ENCODE results near the gene FAM229B.

Gene FAM229B

GRCh38 chr6:112148103-112148502 is 60.7 kb downstream of the FAM229B start:
- Histone ChIP-seq H3K9me3 (replicated peaks; ENCODE audit: insufficient read depth, low read length) (no peaks in the 10 kb centered on the region), H3K36me3 (replicated peaks; ENCODE audit: insufficient read depth, low read length) (no peaks in the 10 kb centered on the region), H3K9ac (ENCODE audit: low read length) (no peak overlapping the region), H3K4me3 (ENCODE audit: low read length) (no peak overlapping the region), H3K79me2 (ENCODE audit: low read length) (no peaks in the 10 kb centered on the region), H3K4me2 (ENCODE audit: low read depth, low read length) (no peak overlapping the region), H3K4me1 (ENCODE audit: low read length) (no peaks in the 10 kb centered on the region), H3K27me3 (replicated peaks; ENCODE audit: insufficient read depth, low read length) (no peaks in the 10 kb centered on the region), H3K27ac (ENCODE audit: low read length) (no peak overlapping the region), H4K20me1 (ENCODE audit: insufficient read depth, low read length) (no peaks in the 10 kb centered on the region), H2AFZ (ENCODE audit: low read length) (no peak overlapping the region), H3F3A (ENCODE audit: insufficient read depth, low read length) (no peaks in the 10 kb centered on the region), H3K9me2 (replicated peaks; ENCODE audit: insufficient read depth, low read length) (no peaks in the 10 kb centered on the region)
- TF ChIP-seq EZH2 (optimal IDR thresholded peaks at IDR 0.05; ENCODE audit: low read depth, low read length), result no peak
- no peak for TF ChIP-seq EZH2phosphoT487 (IDR thresholded peaks at IDR 0.05; ENCODE audit: low read length)
- TF ChIP-seq CTCF (IDR thresholded peaks at IDR 0.05; ENCODE audit: low read length), result no peak
- no peak for DNase-seq

- no peaks in the 10 kb centered on the region for H3F3A ChIP-seq (ENCODE audit: insufficient read depth, low read length)
- no peak for DNase-seq
- H3K27me3 ChIP-seq (replicated peaks; ENCODE audit: insufficient read depth, low read length), result no peaks in the 10 kb centered on the region
- H3K4me1 ChIP-seq (ENCODE audit: low read length), result no peaks in the 10 kb centered on the region
- H3K79me2 ChIP-seq (ENCODE audit: low read length), result no peaks in the 10 kb centered on the region
- no peak overlapping the region for H3K4me3 ChIP-seq (ENCODE audit: low read length)
- no peaks in the 10 kb centered on the region for H4K20me1 ChIP-seq (ENCODE audit: insufficient read depth, low read length)
- no peaks in the 10 kb centered on the region for H3K9me2 ChIP-seq (replicated peaks; ENCODE audit: insufficient read depth, low read length)
- TF ChIP-seq EZH2 (optimal IDR thresholded peaks at IDR 0.05; ENCODE audit: low read depth, low read length) (no peak), EZH2phosphoT487 (IDR thresholded peaks at IDR 0.05; ENCODE audit: low read length) (no peak), CTCF (IDR thresholded peaks at IDR 0.05; ENCODE audit: low read length) (no peak)
- H2AFZ ChIP-seq (ENCODE audit: low read length), result no peak overlapping the region
- H3K4me2 ChIP-seq (ENCODE audit: low read depth, low read length), result no peak overlapping the region
- H3K9me3 ChIP-seq (replicated peaks; ENCODE audit: insufficient read depth, low read length), result no peaks in the 10 kb centered on the region
- no peak overlapping the region for H3K9ac ChIP-seq (ENCODE audit: low read length)
- H3K27ac ChIP-seq (ENCODE audit: low read length), result no peak overlapping the region
- H3K36me3 ChIP-seq (replicated peaks; ENCODE audit: insufficient read depth, low read length), result no peaks in the 10 kb centered on the region
Observed at GRCh38 chr6:112149236-112149635, 61.8 kb downstream of the FAM229B start.

GRCh38 chr6:112149719-112150263 is 62.4 kb downstream of the FAM229B start:
- Histone ChIP-seq H3K4me3 (ENCODE audit: low read length) (no peak overlapping the region), H3K27ac (ENCODE audit: low read length) (no peak overlapping the region), H3K9ac (ENCODE audit: low read length) (no peak overlapping the region), H3K4me1 (ENCODE audit: low read length) (no peaks in the 10 kb centered on the region), H3K27me3 (replicated peaks; ENCODE audit: insufficient read depth, low read length) (no peaks in the 10 kb centered on the region), H4K20me1 (ENCODE audit: insufficient read depth, low read length) (no peaks in the 10 kb centered on the region), H3K4me2 (ENCODE audit: low read depth, low read length) (no peak overlapping the region), H3K9me2 (replicated peaks; ENCODE audit: insufficient read depth, low read length) (no peaks in the 10 kb centered on the region), H3K9me3 (replicated peaks; ENCODE audit: insufficient read depth, low read length) (no peaks in the 10 kb centered on the region), H2AFZ (ENCODE audit: low read length) (no peak overlapping the region), H3K36me3 (replicated peaks; ENCODE audit: insufficient read depth, low read length) (no peaks in the 10 kb centered on the region), H3K79me2 (ENCODE audit: low read length) (no peaks in the 10 kb centered on the region), H3F3A (ENCODE audit: insufficient read depth, low read length) (no peaks in the 10 kb centered on the region)
- no peak for DNase-seq
- TF ChIP-seq EZH2 (optimal IDR thresholded peaks at IDR 0.05; ENCODE audit: low read depth, low read length) (no peak), EZH2phosphoT487 (IDR thresholded peaks at IDR 0.05; ENCODE audit: low read length) (no peak), CTCF (IDR thresholded peaks at IDR 0.05; ENCODE audit: low read length) (no peak)
